Erythroblast (primary cell): Measurements from ENCODE around the gene FGD3.
"Not testable (repeated sequence)": the region's sequence is repeated elsewhere in the genome, so short reads cannot be mapped to it uniquely, and the experiment has no call there.

Experiments
- GATA1 ChIP-seq: IDR thresholded peaks from 2 replicates; pipeline ENCODE4 v1.6.1; 2011; ENCODE audit warnings: low read depth, mild to moderate bottlenecking, control low read depth, low read length, moderate library complexity
- POLR2A ChIP-seq: IDR thresholded peaks from 2 replicates; pipeline ENCODE4 v1.6.1; 2011; ENCODE audit warnings: mild to moderate bottlenecking, low read length

DNA sequence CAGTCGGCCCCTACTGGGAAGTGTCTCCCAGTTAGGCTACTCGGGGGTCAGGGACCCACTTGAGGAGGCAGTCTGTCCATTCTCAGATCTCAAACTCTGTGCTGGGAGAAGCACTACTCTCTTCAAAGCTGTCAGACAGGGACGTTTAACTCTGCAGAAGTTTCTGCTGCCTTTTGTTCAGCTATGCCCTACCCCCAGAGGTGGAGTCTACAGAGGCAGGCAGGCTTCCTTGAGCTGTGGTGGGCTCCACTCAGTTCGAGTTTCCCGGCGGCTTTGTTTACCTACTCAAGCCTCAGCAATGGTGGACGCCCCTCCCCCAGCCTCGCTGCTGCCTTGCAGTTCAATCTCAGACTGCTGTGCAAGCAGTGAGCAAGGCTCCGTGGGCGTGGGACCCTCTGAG is 51.5 kb downstream of the FGD3 start:
- TF ChIP-seq POLR2A, GATA1: not testable (repeated sequence)
